Suprapubic skin (tissue), 4 donors: ENCODE data around the gene THRAP3. TPM values are rescaled to one million over a fixed set of nuclear protein-coding genes. Genes with fewer than 3 reads are reported as not detected.

Experiments
- DNase-seq, 2 donors: peaks; one replicate each; pipeline ENCODE4 v3.0.0-alpha.2; 2019; ENCODE audit warnings: low spot score in 2 of 2
- H3K27ac ChIP-seq: fragments of 200-600 bp; sonication (generic); one replicate; pipeline ENCODE4 v1.5.1; 2019
- H3K27me3 ChIP-seq: fragments of 200-600 bp; sonication (generic); one replicate; pipeline ENCODE4 v1.5.1; 2019
- H3K36me3 ChIP-seq: fragments of 200-600 bp; sonication (generic); one replicate; pipeline ENCODE4 v1.5.1; 2019
- H3K4me1 ChIP-seq: fragments of 200-600 bp; sonication (generic); one replicate; pipeline ENCODE4 v1.5.1; 2019
- H3K4me3 ChIP-seq: fragments of 200-600 bp; sonication (generic); one replicate; pipeline ENCODE4 v1.5.1; 2019; ENCODE audit warnings: mild to moderate bottlenecking
- H3K9me3 ChIP-seq: fragments of 200-600 bp; sonication (generic); one replicate; pipeline ENCODE4 v1.5.1; 2019
- EP300 ChIP-seq: sonication (generic); formaldehyde crosslinking; IDR thresholded peaks from one replicate; pipeline ENCODE4 v1.6.1; 2017; ENCODE audit warnings: antibody characterized with exemption
- POLR2A ChIP-seq, 2 donors: fragments of 450-650 bp; IDR thresholded peaks; one replicate each; pipeline ENCODE4 v1.6.1; 2017; ENCODE audit warnings: antibody characterized with exemption in 2 of 2, mild to moderate bottlenecking in 2 of 2, moderate library complexity in 2 of 2
- POLR2AphosphoS5 ChIP-seq, 3 donors: sonication (generic); formaldehyde crosslinking; IDR thresholded peaks; one replicate each; pipeline ENCODE4 v1.6.1; 2017; ENCODE audit warnings: antibody characterized with exemption in 3 of 3
- WGBS: methylation state at CpG from one replicate; pipeline ENCODE4 v1.1.5; 2018; 5-methylcytosine and 5-hydroxymethylcytosine counted together
- total RNA-seq, 4 donors: library from RNA; depleted of rRNA; stranded (reverse); fragments of >200 nt; gene quantifications; one replicate each; pipeline ENCODE4 v1.1.0, GENCODE V29; 2016
- TF ChIP-seq, protein P1 (sequence below), 2 donors: fragments of 200-600 bp in 1 of 2; fragments of 450-650 bp in 1 of 2; sonication (generic) in 1 of 2; IDR thresholded peaks; one replicate each; pipeline ENCODE4 v1.5.1; 2016 to 2019; ENCODE audit warnings: antibody characterized with exemption in 2 of 2, mild to moderate bottlenecking in 1 of 2, moderate library complexity in 1 of 2

The THRAP3 gene
- total RNA-seq, 4 donors from 2014 or later, result 73.3 to 93.3 (median 78.2) TPM

- TF ChIP-seq POLR2AphosphoS5 (IDR thresholded peaks at IDR 0.05) (no peak), EP300 (no peak), POLR2A (IDR thresholded peaks at IDR 0.05) (no peak)
- TF ChIP-seq, protein P1, sequence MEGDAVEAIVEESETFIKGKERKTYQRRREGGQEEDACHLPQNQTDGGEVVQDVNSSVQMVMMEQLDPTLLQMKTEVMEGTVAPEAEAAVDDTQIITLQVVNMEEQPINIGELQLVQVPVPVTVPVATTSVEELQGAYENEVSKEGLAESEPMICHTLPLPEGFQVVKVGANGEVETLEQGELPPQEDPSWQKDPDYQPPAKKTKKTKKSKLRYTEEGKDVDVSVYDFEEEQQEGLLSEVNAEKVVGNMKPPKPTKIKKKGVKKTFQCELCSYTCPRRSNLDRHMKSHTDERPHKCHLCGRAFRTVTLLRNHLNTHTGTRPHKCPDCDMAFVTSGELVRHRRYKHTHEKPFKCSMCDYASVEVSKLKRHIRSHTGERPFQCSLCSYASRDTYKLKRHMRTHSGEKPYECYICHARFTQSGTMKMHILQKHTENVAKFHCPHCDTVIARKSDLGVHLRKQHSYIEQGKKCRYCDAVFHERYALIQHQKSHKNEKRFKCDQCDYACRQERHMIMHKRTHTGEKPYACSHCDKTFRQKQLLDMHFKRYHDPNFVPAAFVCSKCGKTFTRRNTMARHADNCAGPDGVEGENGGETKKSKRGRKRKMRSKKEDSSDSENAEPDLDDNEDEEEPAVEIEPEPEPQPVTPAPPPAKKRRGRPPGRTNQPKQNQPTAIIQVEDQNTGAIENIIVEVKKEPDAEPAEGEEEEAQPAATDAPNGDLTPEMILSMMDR (IDR thresholded peaks at IDR 0.05), result no peak
- Histone ChIP-seq H3K9me3 (no peaks in the 10 kb centered on the region), H3K36me3 (peaks cover 25% of the 10 kb centered on the region), H3K27me3 (no peaks in the 10 kb centered on the region), H3K4me3 (no peak overlapping the region), H3K27ac (no peak overlapping the region), H3K4me1 (peaks cover 30% of the 10 kb centered on the region)
- no peak for DNase-seq
- WGBS, result 86% methylated on average over 11 of the region's 11 CpGs
Observed at GRCh38 chr1:36232212-36233095, 8.2 kb downstream of the THRAP3 start.

DNA sequence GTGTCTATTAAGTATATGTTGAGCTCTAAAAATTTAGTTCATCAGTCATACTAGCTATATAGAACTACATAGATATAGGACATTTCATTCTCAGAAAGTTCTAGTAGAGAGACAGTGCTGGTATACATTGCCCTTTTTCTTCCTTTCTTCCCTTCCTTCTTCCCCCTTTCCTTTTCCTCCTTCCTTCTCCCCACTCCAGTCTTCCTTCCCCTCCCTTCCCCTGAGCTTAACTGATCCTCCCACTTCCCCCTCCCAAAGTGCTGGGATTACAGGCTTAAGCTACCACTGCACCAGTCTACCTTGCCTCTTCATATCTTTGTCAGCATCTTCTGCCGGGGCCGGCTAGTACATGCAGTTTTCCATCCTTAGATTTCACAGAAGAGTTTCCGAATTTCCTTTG is 12.1 kb downstream of the THRAP3 start:
- Histone ChIP-seq H3K36me3 (peaks cover 28% of the 10 kb centered on the region), H3K9me3 (no peaks in the 10 kb centered on the region), H3K4me1 (peaks cover 22% of the 10 kb centered on the region), H3K27ac (no peak overlapping the region), H3K27me3 (no peaks in the 10 kb centered on the region), H3K4me3 (no peak overlapping the region)
- DNase-seq, result no peak
- TF ChIP-seq EP300, result no peak
- TF ChIP-seq, protein P1 (IDR thresholded peaks at IDR 0.05), result no peak
- TF ChIP-seq POLR2A (IDR thresholded peaks at IDR 0.05), result no peak
- 50% methylated on average over 3 of the region's 3 CpGs for WGBS

DNA sequence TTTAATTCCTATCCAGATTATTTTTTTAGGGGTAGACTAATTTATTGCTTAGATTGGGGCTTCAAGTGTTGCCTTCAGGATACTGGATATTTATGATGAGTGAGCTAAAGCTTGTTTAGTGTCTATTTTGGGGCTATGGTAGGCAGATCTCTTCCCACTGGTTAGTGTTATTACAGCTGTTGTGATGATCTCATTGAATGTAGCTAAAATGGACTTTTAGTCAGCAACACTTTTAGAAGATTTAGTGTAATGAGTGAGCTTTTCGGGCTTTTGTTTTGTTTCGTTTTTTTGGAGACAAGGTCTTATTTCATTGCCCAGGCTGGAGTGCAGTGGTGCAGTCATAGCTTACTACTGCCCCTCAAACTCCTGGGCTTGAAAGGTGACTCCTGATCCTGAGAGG is 14.2 kb downstream of the THRAP3 start:
- TF ChIP-seq POLR2AphosphoS5 (IDR thresholded peaks at IDR 0.05), result no peak
- TF ChIP-seq EP300, result no peak
- no peak for TF ChIP-seq POLR2A (IDR thresholded peaks at IDR 0.05)
- TF ChIP-seq, protein P1 (IDR thresholded peaks at IDR 0.05), result no peak
- WGBS, result 82% methylated on average over 2 of the region's 2 CpGs
- Histone ChIP-seq H3K27ac (no peak overlapping the region), H3K27me3 (no peaks in the 10 kb centered on the region), H3K9me3 (no peaks in the 10 kb centered on the region), H3K36me3 (peaks cover 18% of the 10 kb centered on the region), H3K4me1 (peaks cover 18% of the 10 kb centered on the region), H3K4me3 (no peak overlapping the region)
- no peak for DNase-seq

- peaks cover 18% of the 10 kb centered on the region for H3K36me3 ChIP-seq
- H3K9me3 ChIP-seq, result no peaks in the 10 kb centered on the region
- H3K4me3 ChIP-seq, result no peak overlapping the region
- DNase-seq, result no peak
- 63% methylated on average over 4 of the region's 4 CpGs for WGBS
- no peak overlapping the region for H3K27ac ChIP-seq
- peaks cover 18% of the 10 kb centered on the region for H3K4me1 ChIP-seq
- H3K27me3 ChIP-seq, result no peaks in the 10 kb centered on the region
- TF ChIP-seq EP300 (no peak), POLR2AphosphoS5 (IDR thresholded peaks at IDR 0.05) (no peak), POLR2A (IDR thresholded peaks at IDR 0.05) (no peak)
- TF ChIP-seq, protein P1 (IDR thresholded peaks at IDR 0.05), result no peak
Observed at GRCh38 chr1:36239941-36240637, 15.8 kb downstream of the THRAP3 start.

DNA sequence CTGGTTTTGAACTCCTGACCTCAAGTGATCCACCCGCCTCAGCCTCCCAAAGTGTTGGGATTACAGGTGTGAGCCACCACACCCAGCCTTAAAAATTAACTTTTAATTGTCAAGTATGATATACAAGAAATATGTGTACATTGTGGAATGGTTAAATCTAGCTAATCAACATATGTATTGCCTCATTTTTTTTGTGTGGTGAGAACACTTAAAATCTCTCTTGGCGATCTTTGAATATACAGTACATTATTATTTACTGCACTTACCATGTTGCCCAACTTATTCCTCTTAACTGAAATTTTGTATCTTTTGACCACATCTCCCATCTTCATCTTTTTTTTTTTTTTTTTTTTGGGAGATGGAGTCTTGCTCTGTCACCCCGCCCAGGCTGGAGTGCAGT is 23.3 kb downstream of the THRAP3 start:
- no peaks in the 10 kb centered on the region for H3K27me3 ChIP-seq
- H3K4me1 ChIP-seq, result peaks cover 45% of the 10 kb centered on the region
- 85% methylated on average over 3 of the region's 3 CpGs for WGBS
- DNase-seq, result no peak
- H3K9me3 ChIP-seq, result no peaks in the 10 kb centered on the region
- H3K4me3 ChIP-seq, result no peak overlapping the region
- peak overlapping the region; percentile 64 for H3K27ac ChIP-seq
- TF ChIP-seq, protein P1 (IDR thresholded peaks at IDR 0.05), result no peak
- TF ChIP-seq POLR2AphosphoS5 (IDR thresholded peaks at IDR 0.05) (no peak), POLR2A (IDR thresholded peaks at IDR 0.05) (no peak), EP300 (no peak)
- peaks cover 3% of the 10 kb centered on the region for H3K36me3 ChIP-seq
